ENCODE results near the gene CAPN7.
A peak's percentile ranks its signal among the peaks of the same experiment; 100 is the strongest.

Gene CAPN7

DNA sequence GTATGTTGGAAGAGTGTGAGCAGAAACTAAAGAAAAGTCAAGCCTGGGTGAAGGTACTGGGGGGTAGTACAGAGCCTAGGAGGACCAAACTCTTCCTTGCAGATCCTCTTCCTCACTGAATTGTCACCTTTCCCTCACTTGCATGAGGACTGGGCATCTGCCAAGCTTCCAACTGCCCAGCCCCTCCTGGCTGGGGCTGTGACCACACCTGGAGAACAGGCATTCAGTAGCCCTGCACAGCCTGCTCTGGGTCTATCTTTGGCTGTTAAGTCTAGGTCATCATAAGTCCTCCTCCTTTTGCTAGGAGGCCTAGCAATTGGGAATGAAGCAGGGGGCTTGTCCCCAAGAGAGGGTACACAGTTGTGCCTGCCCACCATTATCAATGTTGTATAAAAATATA, 55.2 kb downstream of the CAPN7 start:
- Histone ChIP-seq H3K4me1 (ENCODE audit: insufficient read depth, insufficient read length) (no peaks in the 10 kb centered on the region), H3K9me3 (ENCODE audit: insufficient read depth, low read length) (no peaks in the 10 kb centered on the region), H3K4me3 (ENCODE audit: insufficient read length, low read depth) (no peak overlapping the region), H3K36me3 (ENCODE audit: insufficient read depth, insufficient read length, low read length) (peaks cover 67% of the 10 kb centered on the region), H3K27me3 (ENCODE audit: insufficient read depth, insufficient read length) (no peaks in the 10 kb centered on the region), H3K9ac (ENCODE audit: insufficient read length, low read depth) (no peak overlapping the region)
- DNase-seq (ENCODE audit: low read depth, low spot score), result no peak
- TF ChIP-seq YY1 (IDR thresholded peaks at IDR 0.05; ENCODE audit: insufficient read depth, insufficient read length), result no peak
- no peak for TF ChIP-seq SUZ12 (IDR thresholded peaks at IDR 0.05; ENCODE audit: extremely low read depth, insufficient read depth, insufficient read length)
- TF ChIP-seq ZNF274 (IDR thresholded peaks at IDR 0.05; ENCODE audit: low read depth, low read length), result no peak

- Histone ChIP-seq H3K27me3 (ENCODE audit: insufficient read depth, insufficient read length) (no peaks in the 10 kb centered on the region), H3K4me3 (ENCODE audit: insufficient read length, low read depth) (no peak overlapping the region), H3K4me1 (ENCODE audit: insufficient read depth, insufficient read length) (no peaks in the 10 kb centered on the region), H3K36me3 (ENCODE audit: insufficient read depth, insufficient read length, low read length) (peaks cover 66% of the 10 kb centered on the region), H3K9ac (ENCODE audit: insufficient read length, low read depth) (no peak overlapping the region), H3K9me3 (ENCODE audit: insufficient read depth, low read length) (no peaks in the 10 kb centered on the region)
- no peak for DNase-seq (ENCODE audit: low read depth, low spot score)
- TF ChIP-seq YY1 (IDR thresholded peaks at IDR 0.05; ENCODE audit: insufficient read depth, insufficient read length) (no peak), SUZ12 (IDR thresholded peaks at IDR 0.05; ENCODE audit: extremely low read depth, insufficient read depth, insufficient read length) (no peak), ZNF274 (IDR thresholded peaks at IDR 0.05; ENCODE audit: low read depth, low read length) (no peak)
Measured at GRCh38 chr3:15262021-15262420, 56.0 kb downstream of the CAPN7 start.

GRCh38 chr3:15263120-15263519, 57.1 kb downstream of the CAPN7 start:
- H3K36me3 ChIP-seq (ENCODE audit: insufficient read depth, insufficient read length, low read length), result peaks cover 61% of the 10 kb centered on the region
- no peaks in the 10 kb centered on the region for H3K27me3 ChIP-seq (ENCODE audit: insufficient read depth, insufficient read length)
- H3K4me3 ChIP-seq (ENCODE audit: insufficient read length, low read depth), result no peak overlapping the region
- TF ChIP-seq SUZ12 (IDR thresholded peaks at IDR 0.05; ENCODE audit: extremely low read depth, insufficient read depth, insufficient read length) (no peak), YY1 (IDR thresholded peaks at IDR 0.05; ENCODE audit: insufficient read depth, insufficient read length) (no peak), ZNF274 (IDR thresholded peaks at IDR 0.05; ENCODE audit: low read depth, low read length) (no peak)
- H3K9ac ChIP-seq (ENCODE audit: insufficient read length, low read depth), result no peak overlapping the region
- H3K9me3 ChIP-seq (ENCODE audit: insufficient read depth, low read length), result no peaks in the 10 kb centered on the region
- no peak for DNase-seq (ENCODE audit: low read depth, low spot score)
- no peaks in the 10 kb centered on the region for H3K4me1 ChIP-seq (ENCODE audit: insufficient read depth, insufficient read length)

GRCh38 chr3:15263926-15264325, 57.9 kb downstream of the CAPN7 start:
- TF ChIP-seq SUZ12 (IDR thresholded peaks at IDR 0.05; ENCODE audit: extremely low read depth, insufficient read depth, insufficient read length) (no peak), ZNF274 (IDR thresholded peaks at IDR 0.05; ENCODE audit: low read depth, low read length) (no peak), YY1 (IDR thresholded peaks at IDR 0.05; ENCODE audit: insufficient read depth, insufficient read length) (no peak)
- Histone ChIP-seq H3K27me3 (ENCODE audit: insufficient read depth, insufficient read length) (no peaks in the 10 kb centered on the region), H3K9me3 (ENCODE audit: insufficient read depth, low read length) (no peaks in the 10 kb centered on the region), H3K4me1 (ENCODE audit: insufficient read depth, insufficient read length) (no peaks in the 10 kb centered on the region), H3K9ac (ENCODE audit: insufficient read length, low read depth) (no peak overlapping the region), H3K36me3 (ENCODE audit: insufficient read depth, insufficient read length, low read length) (peaks cover 58% of the 10 kb centered on the region), H3K4me3 (ENCODE audit: insufficient read length, low read depth) (no peak overlapping the region)
- no peak for DNase-seq (ENCODE audit: low read depth, low spot score)

DNA sequence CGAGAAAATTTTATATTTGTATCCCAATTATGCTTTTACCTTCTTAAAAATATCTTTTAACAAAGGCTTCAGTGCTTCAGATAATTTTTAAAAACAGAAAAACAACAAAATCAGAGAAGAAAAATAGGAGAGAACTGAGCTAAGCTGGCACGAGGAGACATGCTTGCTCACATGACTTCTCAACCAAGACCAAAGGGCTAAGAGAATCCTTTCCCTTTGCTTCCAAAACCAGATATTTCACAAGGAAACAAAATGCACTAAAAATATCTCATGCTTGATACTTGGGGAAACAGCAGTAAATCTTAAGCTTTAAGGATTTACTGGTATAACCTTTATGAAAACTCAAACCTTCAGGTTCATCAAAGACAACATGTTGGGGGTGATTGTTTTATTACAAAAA, 58.4 kb downstream of the CAPN7 start:
- no peaks in the 10 kb centered on the region for H3K9me3 ChIP-seq (ENCODE audit: insufficient read depth, low read length)
- no peaks in the 10 kb centered on the region for H3K27me3 ChIP-seq (ENCODE audit: insufficient read depth, insufficient read length)
- DNase-seq (ENCODE audit: low read depth, low spot score), result no peak
- no peak for TF ChIP-seq ZNF274 (IDR thresholded peaks at IDR 0.05; ENCODE audit: low read depth, low read length)
- TF ChIP-seq SUZ12 (IDR thresholded peaks at IDR 0.05; ENCODE audit: extremely low read depth, insufficient read depth, insufficient read length), result no peak
- no peak for TF ChIP-seq YY1 (IDR thresholded peaks at IDR 0.05; ENCODE audit: insufficient read depth, insufficient read length)
- H3K4me1 ChIP-seq (ENCODE audit: insufficient read depth, insufficient read length), result no peaks in the 10 kb centered on the region
- H3K4me3 ChIP-seq (ENCODE audit: insufficient read length, low read depth), result no peak overlapping the region
- H3K36me3 ChIP-seq (ENCODE audit: insufficient read depth, insufficient read length, low read length), result peaks cover 52% of the 10 kb centered on the region
- H3K9ac ChIP-seq (ENCODE audit: insufficient read length, low read depth), result no peak overlapping the region

DNA sequence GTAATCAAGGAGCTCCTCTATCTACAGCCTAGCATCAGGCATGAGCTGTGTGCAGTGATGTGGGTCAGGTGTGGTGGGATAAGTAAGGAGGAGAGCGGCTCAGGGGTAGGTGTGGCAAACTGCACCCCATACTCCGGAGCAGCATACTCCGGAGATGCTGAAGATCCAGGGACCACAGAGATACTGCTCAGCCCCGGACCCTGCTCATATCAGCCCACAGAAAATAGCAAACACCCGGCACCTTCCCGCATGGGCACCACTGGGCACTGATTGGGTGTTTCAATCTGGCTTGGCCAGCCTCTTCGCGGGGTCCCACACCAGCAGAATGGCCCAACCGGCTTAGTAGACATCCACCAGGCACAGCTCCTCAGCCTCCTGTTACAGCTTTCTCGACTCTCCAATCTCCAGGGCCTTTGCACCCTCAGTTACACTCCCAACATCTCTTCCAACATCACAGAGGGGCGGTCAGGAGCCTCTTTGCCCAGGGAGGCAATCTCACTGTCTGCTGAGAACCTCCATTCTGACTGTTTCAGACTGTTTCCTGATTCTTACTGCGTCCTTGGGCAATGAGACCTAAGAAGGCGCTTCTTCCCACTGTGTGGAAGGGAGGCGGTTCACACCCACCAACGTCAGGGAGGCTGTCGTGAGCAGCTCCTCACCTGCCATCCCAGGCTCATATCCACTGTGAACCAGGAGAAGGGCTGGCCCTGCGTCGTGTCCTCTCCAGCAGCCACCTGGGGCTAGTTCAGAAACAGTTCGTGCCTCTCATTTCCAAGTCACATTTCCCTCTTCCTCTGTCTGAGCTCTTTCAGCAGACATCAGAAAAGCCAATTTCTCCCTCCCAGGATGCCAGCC, 59.8 kb downstream of the CAPN7 start:
- H3K4me3 ChIP-seq (ENCODE audit: insufficient read length, low read depth), result no peak overlapping the region
- H3K9me3 ChIP-seq (ENCODE audit: insufficient read depth, low read length), result no peaks in the 10 kb centered on the region
- peaks cover 38% of the 10 kb centered on the region for H3K36me3 ChIP-seq (ENCODE audit: insufficient read depth, insufficient read length, low read length)
- H3K9ac ChIP-seq (ENCODE audit: insufficient read length, low read depth), result no peak overlapping the region
- peaks cover 2% of the 10 kb centered on the region for H3K4me1 ChIP-seq (ENCODE audit: insufficient read depth, insufficient read length)
- H3K27me3 ChIP-seq (ENCODE audit: insufficient read depth, insufficient read length), result no peaks in the 10 kb centered on the region
- TF ChIP-seq ZNF274 (IDR thresholded peaks at IDR 0.05; ENCODE audit: low read depth, low read length), result no peak
- no peak for TF ChIP-seq SUZ12 (IDR thresholded peaks at IDR 0.05; ENCODE audit: extremely low read depth, insufficient read depth, insufficient read length)
- no peak for TF ChIP-seq YY1 (IDR thresholded peaks at IDR 0.05; ENCODE audit: insufficient read depth, insufficient read length)
- no peak for DNase-seq (ENCODE audit: low read depth, low spot score)

DNA sequence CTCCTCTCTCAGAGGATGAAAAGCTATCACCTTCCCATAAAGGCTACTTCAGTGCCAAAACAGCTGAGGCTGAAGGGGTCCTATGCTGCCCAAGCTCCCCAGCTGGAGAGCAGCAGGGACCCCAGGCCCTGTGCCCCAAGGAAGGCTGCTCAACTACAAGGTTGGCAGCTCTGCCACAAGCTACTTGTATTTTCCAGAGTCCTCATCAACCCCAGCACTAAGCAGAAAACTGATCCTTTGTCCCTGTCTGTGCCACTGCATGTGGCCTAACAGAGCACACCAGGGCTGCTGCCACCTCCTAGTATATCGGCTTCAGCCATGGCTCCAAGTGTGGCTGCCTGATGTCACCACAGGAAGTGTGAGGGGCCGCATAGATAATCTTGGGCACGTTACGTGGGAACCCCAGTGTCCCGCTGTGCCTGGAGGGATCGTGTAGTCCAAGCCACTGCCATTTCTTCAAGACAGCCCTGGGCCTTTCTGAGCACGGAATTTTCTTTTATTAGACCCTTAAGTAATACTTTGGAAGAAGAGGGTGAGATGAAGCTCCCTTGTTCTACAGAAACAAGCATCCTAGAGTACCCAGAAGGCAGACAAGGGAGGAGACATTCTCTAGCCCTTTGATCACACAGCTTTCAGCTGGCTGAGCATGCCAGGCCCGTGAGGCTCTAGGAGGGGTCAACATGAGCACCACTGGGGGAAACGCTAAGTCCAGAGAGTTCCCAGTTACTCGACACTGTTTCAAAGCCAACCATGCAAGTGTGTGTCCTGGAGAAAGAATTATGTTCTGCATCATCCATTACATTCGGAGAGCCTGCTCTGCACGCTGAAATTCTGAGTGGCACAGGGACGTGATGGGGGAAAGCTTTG, 60.7 kb downstream of the CAPN7 start:
- no peaks in the 10 kb centered on the region for H3K9me3 ChIP-seq (ENCODE audit: insufficient read depth, low read length)
- TF ChIP-seq SUZ12 (IDR thresholded peaks at IDR 0.05; ENCODE audit: extremely low read depth, insufficient read depth, insufficient read length), result no peak
- TF ChIP-seq YY1 (IDR thresholded peaks at IDR 0.05; ENCODE audit: insufficient read depth, insufficient read length), result no peak
- TF ChIP-seq ZNF274 (IDR thresholded peaks at IDR 0.05; ENCODE audit: low read depth, low read length), result no peak
- no peak for DNase-seq (ENCODE audit: low read depth, low spot score)
- H3K9ac ChIP-seq (ENCODE audit: insufficient read length, low read depth), result peak overlapping the region; percentile 44
- H3K36me3 ChIP-seq (ENCODE audit: insufficient read depth, insufficient read length, low read length), result peaks cover 31% of the 10 kb centered on the region
- no peak overlapping the region for H3K4me3 ChIP-seq (ENCODE audit: insufficient read length, low read depth)
- H3K27me3 ChIP-seq (ENCODE audit: insufficient read depth, insufficient read length), result no peaks in the 10 kb centered on the region
- peaks cover 2% of the 10 kb centered on the region for H3K4me1 ChIP-seq (ENCODE audit: insufficient read depth, insufficient read length)

All from NT2/D1 (cell line).